Activated naive CD4-positive, alpha-beta T cell treated with anti-CD3 and anti-CD28 coated beads, Interleukin-2, amount 10 ng/mL, durations not matched to agents 7 days and 5 days (primary cell): ENCODE measurements around the gene AUTS2.

Experiments
- CTCF ChIA-PET: fragments of 350-600 bp; sonication (Branson Sonifier 250); formaldehyde crosslinking; loops from one replicate; lab custom pipeline; 2021; ENCODE audit warnings: antibody characterized with exemption; lab: Charles Lee
- DNase-seq: peaks from one replicate; pipeline ENCODE4 v3.0.0-alpha.2; 2020
- H3K27ac Mint-ChIP-seq: one replicate; pipeline ENCODE4 v1.8.0; 2021; ENCODE audit warnings: mild to moderate bottlenecking, moderate library complexity, mixed read lengths
- H3K27me3 Mint-ChIP-seq: one replicate; pipeline ENCODE4 v1.8.0; 2021; ENCODE audit warnings: mild to moderate bottlenecking, mixed read lengths
- H3K36me3 Mint-ChIP-seq: one replicate; pipeline ENCODE4 v1.8.0; 2021; ENCODE audit warnings: mixed read lengths
- H3K4me1 Mint-ChIP-seq: one replicate; pipeline ENCODE4 v1.8.0; 2021; ENCODE audit warnings: mixed read lengths
- H3K4me3 Mint-ChIP-seq: one replicate; pipeline ENCODE4 v1.8.0; 2021; ENCODE audit warnings: mild to moderate bottlenecking, moderate library complexity, mixed read lengths
- H3K9me3 Mint-ChIP-seq: one replicate; pipeline ENCODE4 v1.8.0; 2021; ENCODE audit warnings: mixed read lengths

Gene AUTS2

DNA sequence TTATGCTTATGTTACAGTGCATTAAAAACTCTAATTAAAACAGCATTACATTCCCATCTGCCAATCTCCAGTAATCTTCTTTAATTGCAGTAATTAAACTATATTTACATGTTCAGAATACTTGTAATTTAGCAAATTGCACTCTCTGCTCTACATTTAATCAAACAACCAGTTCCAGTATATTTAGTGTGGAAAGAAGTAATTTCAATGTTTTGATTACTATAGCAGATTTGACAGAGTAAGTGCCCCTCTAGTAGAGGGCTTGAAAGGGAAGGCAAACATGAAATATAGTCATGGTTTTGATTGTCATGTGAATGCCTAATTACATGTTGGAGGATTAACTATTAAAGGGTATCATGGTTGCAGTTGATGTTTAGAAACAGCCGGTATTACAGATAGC is 739.7 kb downstream of the AUTS2 start:
- Mint-ChIP-seq H3K27me3 (no peaks in the 10 kb centered on the region), H3K27ac (no peak overlapping the region), H3K9me3 (peaks cover 3% of the 10 kb centered on the region), H3K4me1 (peaks cover 17% of the 10 kb centered on the region), H3K36me3 (no peaks in the 10 kb centered on the region), H3K4me3 (no peak overlapping the region)
- CTCF ChIA-PET, result no interaction called here
- no peak for DNase-seq

DNA sequence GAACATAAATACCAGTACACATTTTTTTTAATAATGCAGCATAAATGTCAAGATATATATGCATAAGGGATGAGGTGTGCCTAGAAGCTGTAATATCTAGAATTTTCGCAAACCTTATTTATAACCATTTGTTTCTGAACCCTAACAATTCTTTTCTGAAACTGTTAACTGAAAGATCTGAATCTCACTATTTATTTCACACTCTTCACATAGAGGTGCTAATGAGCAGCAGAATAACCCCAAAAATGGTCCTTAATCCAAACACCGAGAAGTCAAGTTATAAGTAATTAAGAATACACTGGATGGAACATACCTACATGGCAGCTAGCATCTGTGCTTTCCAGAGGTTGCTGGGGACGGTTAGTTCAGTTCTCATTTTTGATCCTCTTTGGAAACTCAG is 742.0 kb downstream of the AUTS2 start:
- Mint-ChIP-seq H3K4me1 (peaks cover 4% of the 10 kb centered on the region), H3K27me3 (no peaks in the 10 kb centered on the region), H3K9me3 (peaks cover 2% of the 10 kb centered on the region), H3K27ac (no peak overlapping the region), H3K36me3 (no peaks in the 10 kb centered on the region), H3K4me3 (no peak overlapping the region)
- CTCF ChIA-PET, result no interaction called here
- DNase-seq, result no peak

- Mint-ChIP-seq H3K36me3 (no peaks in the 10 kb centered on the region), H3K4me1 (peaks cover 6% of the 10 kb centered on the region), H3K4me3 (no peak overlapping the region), H3K27me3 (no peaks in the 10 kb centered on the region), H3K27ac (no peak overlapping the region), H3K9me3 (peaks cover 2% of the 10 kb centered on the region)
- no peak for DNase-seq
- CTCF ChIA-PET, result no interaction called here
Measured at GRCh38 chr7:70341446-70341845, 743.2 kb downstream of the AUTS2 start.

DNA sequence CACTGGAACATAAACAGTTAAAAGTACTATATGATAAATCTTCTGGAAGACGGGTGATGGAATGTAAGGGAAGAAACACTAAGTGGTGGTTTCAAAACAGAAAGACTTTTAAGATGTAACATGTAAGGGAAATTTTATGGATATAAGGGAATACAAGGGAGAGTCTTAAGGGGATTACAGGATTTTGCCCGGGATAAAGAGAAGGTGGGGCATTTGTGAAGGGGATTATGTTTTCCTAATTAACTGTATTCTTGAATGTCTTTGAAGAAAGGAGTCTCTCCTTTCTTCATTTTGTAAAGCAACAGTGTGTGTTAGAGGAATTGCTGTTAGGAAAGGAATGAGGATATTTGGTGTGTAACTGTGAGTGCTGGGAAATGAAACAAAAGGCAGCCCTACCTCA is 745.2 kb downstream of the AUTS2 start:
- Mint-ChIP-seq H3K4me1 (peaks cover 19% of the 10 kb centered on the region), H3K36me3 (no peaks in the 10 kb centered on the region), H3K9me3 (no peaks in the 10 kb centered on the region), H3K27me3 (no peaks in the 10 kb centered on the region), H3K27ac (no peak overlapping the region), H3K4me3 (no peak overlapping the region)
- CTCF ChIA-PET, result no interaction called here
- no peak for DNase-seq

GRCh38 chr7:70344726-70345125 is 746.5 kb downstream of the AUTS2 start:
- Mint-ChIP-seq H3K36me3 (no peaks in the 10 kb centered on the region), H3K27me3 (no peaks in the 10 kb centered on the region)
- CTCF ChIA-PET, result no interaction called here

DNA sequence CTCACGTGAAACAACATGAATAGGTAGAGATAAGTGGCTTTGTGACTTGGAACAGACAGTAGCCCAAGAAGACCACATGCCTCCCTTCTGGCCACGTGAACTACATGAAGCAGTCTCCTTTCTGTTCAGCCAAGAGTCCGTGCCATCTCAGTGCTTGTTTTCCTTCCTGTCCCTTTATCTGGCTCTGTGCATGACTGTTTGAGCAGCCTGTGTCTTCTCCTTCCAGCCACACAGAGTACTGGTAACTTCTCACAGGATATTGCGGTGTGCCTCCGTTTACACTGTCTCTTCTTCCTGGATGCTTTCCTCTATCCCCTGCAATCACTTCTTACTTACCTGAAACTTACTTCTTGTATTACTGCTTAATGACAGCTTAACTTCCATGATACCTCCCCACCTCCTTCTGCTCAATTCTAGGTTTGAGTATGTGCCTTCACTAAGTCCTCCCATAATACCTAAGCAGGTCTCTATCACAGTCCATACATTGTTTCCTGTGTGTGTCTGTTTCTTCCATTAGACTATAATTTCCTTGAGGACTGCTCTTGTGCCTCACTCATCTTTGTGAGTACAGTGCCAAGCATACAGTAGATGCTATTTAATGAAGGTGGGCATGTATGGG is 748.7 kb downstream of the AUTS2 start:
- Mint-ChIP-seq H3K9me3 (peaks cover 6% of the 10 kb centered on the region), H3K4me3 (no peak overlapping the region)

More at GRCh38 chr7:70344726-70345125, 746.5 kb downstream of the AUTS2 start:
- DNase-seq, result no peak
- Mint-ChIP-seq H3K27ac (no peak overlapping the region), H3K4me3 (no peak overlapping the region), H3K4me1 (peaks cover 19% of the 10 kb centered on the region), H3K9me3 (peaks cover under 1% of the 10 kb centered on the region)

GRCh38 chr7:70347463-70348254 is 749.4 kb downstream of the AUTS2 start:
- no peak for DNase-seq
- H3K27me3 Mint-ChIP-seq, result no peaks in the 10 kb centered on the region
- H3K4me3 Mint-ChIP-seq, result no peak overlapping the region
- H3K4me1 Mint-ChIP-seq, result peaks cover 19% of the 10 kb centered on the region
- H3K36me3 Mint-ChIP-seq, result no peaks in the 10 kb centered on the region
- peaks cover 6% of the 10 kb centered on the region for H3K9me3 Mint-ChIP-seq
- CTCF ChIA-PET, result no interaction called here
- H3K27ac Mint-ChIP-seq, result no peak overlapping the region

More for the DNA sequence above, 748.7 kb downstream of the AUTS2 start:
- Mint-ChIP-seq H3K4me1 (peaks cover 19% of the 10 kb centered on the region), H3K27me3 (no peaks in the 10 kb centered on the region), H3K27ac (peak overlapping the region; percentile 0), H3K36me3 (no peaks in the 10 kb centered on the region)
- no peak for DNase-seq
- CTCF ChIA-PET, result no interaction called here

- H3K4me1 Mint-ChIP-seq, result peaks cover 20% of the 10 kb centered on the region
- no peak overlapping the region for H3K27ac Mint-ChIP-seq
- no peak for DNase-seq
- H3K4me3 Mint-ChIP-seq, result no peak overlapping the region
- peaks cover 6% of the 10 kb centered on the region for H3K9me3 Mint-ChIP-seq
- CTCF ChIA-PET, result no interaction called here
- no peaks in the 10 kb centered on the region for H3K36me3 Mint-ChIP-seq
- no peaks in the 10 kb centered on the region for H3K27me3 Mint-ChIP-seq
Measured at GRCh38 chr7:70349031-70349430, 750.8 kb downstream of the AUTS2 start.

GRCh38 chr7:70349819-70350218 is 751.5 kb downstream of the AUTS2 start:
- Mint-ChIP-seq H3K27me3 (no peaks in the 10 kb centered on the region), H3K4me3 (no peak overlapping the region), H3K27ac (no peak overlapping the region), H3K9me3 (peaks cover 6% of the 10 kb centered on the region), H3K4me1 (peaks cover 26% of the 10 kb centered on the region), H3K36me3 (no peaks in the 10 kb centered on the region)
- DNase-seq, result no peak
- CTCF ChIA-PET, result no interaction called here

DNA sequence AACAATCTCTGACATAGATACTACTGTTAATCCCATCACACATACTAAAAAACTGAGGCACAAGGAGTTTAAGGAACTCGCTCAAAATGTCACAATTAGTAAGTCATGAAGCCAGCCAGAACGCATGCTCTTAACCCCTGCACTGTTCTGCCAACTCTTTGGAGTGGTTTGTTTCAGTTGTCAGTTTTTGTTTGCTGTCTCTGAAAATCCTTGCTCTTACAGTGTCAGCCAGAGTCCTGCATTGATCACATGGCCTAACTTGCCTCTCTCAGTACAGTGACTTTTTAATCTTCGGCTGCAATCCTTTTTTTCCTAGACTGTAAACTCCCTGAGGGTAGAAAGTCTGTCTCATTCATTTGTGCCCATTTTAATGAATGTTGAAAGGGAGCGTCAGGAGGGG is 753.8 kb downstream of the AUTS2 start:
- Mint-ChIP-seq H3K36me3 (no peaks in the 10 kb centered on the region), H3K9me3 (peaks cover 6% of the 10 kb centered on the region), H3K4me1 (peaks cover 22% of the 10 kb centered on the region), H3K4me3 (no peak overlapping the region), H3K27ac (no peak overlapping the region), H3K27me3 (no peaks in the 10 kb centered on the region)
- CTCF ChIA-PET, result no interaction called here
- DNase-seq, result no peak

DNA sequence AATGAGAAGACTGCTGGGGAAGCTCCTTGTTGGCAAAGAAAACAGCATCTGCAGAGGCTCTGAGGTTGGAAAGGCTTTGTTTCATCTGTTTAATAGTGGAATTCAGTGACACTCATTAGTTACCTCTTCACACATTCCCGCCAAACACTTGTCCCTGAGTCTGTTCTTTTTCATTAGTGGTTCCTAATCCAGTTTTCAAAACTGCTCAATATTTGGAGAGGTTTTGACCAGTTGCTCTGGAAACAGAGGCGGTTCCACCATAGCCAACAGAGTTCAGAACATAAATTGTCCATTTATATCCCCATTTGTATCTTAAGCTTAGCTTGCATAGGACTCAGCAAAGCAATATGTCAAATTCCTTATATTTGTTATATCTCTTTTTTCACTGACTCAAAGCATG is 754.6 kb downstream of the AUTS2 start:
- CTCF ChIA-PET, result no interaction called here
- no peak overlapping the region for H3K4me3 Mint-ChIP-seq
- peaks cover 16% of the 10 kb centered on the region for H3K4me1 Mint-ChIP-seq
- no peak overlapping the region for H3K27ac Mint-ChIP-seq
- no peaks in the 10 kb centered on the region for H3K36me3 Mint-ChIP-seq
- H3K27me3 Mint-ChIP-seq, result no peaks in the 10 kb centered on the region
- peaks cover 6% of the 10 kb centered on the region for H3K9me3 Mint-ChIP-seq
- no peak for DNase-seq

DNA sequence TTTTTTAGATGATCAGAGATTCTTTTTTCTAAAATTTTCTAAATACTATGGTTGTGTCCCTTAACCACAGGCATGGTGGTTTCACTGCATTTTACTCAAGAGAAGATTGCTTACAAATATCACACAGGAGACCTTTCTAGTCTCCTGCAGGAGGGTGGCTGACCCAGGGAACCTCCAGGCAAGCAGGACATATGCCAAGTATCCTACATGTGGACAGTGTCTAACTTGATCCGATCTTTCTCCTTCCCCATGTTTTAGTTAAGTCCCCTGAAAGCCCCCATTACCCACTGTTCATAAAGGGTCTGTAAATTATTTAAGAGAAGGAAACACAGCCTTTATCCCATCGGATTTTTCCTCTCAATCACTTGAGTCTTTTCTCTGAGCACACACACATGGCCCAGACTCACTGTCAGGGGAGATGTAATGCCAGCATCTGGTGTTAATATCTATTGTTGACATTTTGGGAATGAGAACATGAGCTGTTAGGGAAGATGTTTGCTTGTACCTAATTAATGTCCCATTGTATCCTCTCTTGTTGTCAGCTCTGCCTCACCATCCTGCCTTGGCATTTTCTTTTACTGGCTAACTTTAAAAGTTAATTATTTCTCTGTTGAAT is 755.2 kb downstream of the AUTS2 start:
- Mint-ChIP-seq H3K36me3 (no peaks in the 10 kb centered on the region), H3K4me3 (no peak overlapping the region), H3K27me3 (no peaks in the 10 kb centered on the region), H3K4me1 (peaks cover 16% of the 10 kb centered on the region), H3K27ac (no peak overlapping the region), H3K9me3 (peaks cover 6% of the 10 kb centered on the region)
- no peak for DNase-seq
- CTCF ChIA-PET, result interaction anchor here (1.3 kb wide), 1 partner anchor 345 kb away, joined by 3 read pairs; no protein-coding TSS in a partner anchor

GRCh38 chr7:70353946-70354335 is 755.7 kb downstream of the AUTS2 start:
- Mint-ChIP-seq H3K9me3 (peaks cover 6% of the 10 kb centered on the region), H3K4me1 (peaks cover 16% of the 10 kb centered on the region), H3K27me3 (no peaks in the 10 kb centered on the region), H3K27ac (no peak overlapping the region), H3K36me3 (no peaks in the 10 kb centered on the region), H3K4me3 (no peak overlapping the region)
- CTCF ChIA-PET, result interaction anchor here (1.3 kb wide), 1 partner anchor 345 kb away, joined by 3 read pairs; no protein-coding TSS in a partner anchor
- DNase-seq, result no peak

DNA sequence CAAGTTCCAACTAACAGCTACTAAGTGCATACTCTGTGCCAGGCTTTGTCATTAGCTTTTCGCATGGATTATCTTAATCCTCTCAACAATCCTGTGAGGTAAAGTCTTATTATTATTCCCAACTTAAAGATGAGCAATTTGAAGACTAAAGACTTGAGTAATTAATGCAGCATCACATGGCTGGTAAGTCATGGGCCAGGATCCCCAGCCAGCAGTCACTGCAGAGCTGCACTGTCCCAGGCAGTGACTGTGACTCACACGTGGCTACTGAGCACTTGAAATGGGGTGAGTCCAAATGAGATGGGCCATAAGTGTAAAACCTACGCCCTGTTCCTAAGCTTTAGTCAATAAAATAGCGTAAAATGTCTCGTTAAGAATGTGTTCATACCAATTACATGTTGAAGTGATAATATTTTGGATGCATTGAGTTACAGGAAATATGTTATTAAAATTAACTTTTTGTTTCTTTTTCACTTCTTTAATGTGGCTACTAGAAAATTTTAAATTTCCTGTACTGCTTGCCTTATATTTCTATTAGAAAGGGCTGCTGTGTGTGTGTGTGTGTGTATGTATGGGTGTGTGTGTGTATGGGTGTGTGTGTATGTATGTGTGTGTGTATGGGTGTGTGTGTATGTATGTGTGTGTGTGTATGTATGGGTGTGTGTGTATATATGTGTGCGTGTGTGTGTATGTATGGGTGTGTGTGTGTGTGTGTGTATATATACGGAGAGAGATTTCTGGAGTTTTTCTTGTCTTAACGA is 756.3 kb downstream of the AUTS2 start:
- Mint-ChIP-seq H3K27me3 (no peaks in the 10 kb centered on the region), H3K4me1 (peaks cover 16% of the 10 kb centered on the region), H3K36me3 (no peaks in the 10 kb centered on the region), H3K4me3 (no peak overlapping the region), H3K9me3 (peaks cover 6% of the 10 kb centered on the region), H3K27ac (no peak overlapping the region)
- no peak for DNase-seq
- CTCF ChIA-PET, result interaction anchor here (1.3 kb wide), 1 partner anchor 344 kb away, joined by 3 read pairs; no protein-coding TSS in a partner anchor
